K562 (cell line): ENCODE measurements around the gene PIF1. TPM values are rescaled to one million over a fixed set of nuclear protein-coding genes. Genes with fewer than 3 reads are reported as not detected.

Source experiments
- ADNP ChIP-seq: fragments of 200-800 bp; sonication (Bioruptor generic); IDR thresholded peaks from 2 replicates; pipeline ENCODE4 v1.6.1; 2016; ENCODE audit warnings: missing genetic modification characterization, missing compliant biosample characterization
- ASH1L ChIP-seq: fragments of 450-650 bp; IDR thresholded peaks from 2 replicates; pipeline ENCODE4 v1.6.1; 2018; ENCODE audit warnings: borderline replicate concordance, mild to moderate bottlenecking, low read depth; ENCODE audit not compliant: partially characterized antibody
- COPS2 ChIP-seq: fragments of 450-650 bp; conservative IDR thresholded peaks from 2 replicates; pipeline ENCODE4 v1.6.1; 2016; ENCODE audit warnings: mild to moderate bottlenecking, moderate library complexity
- EZH2 ChIP-seq: IDR thresholded peaks from 2 replicates; pipeline ENCODE4 v1.6.1; 2012; ENCODE audit warnings: low read depth, mild to moderate bottlenecking, inconsistent platforms, low read length, borderline replicate concordance
- FOXP1 ChIP-seq: sonication (generic); formaldehyde crosslinking; IDR thresholded peaks from 2 replicates; pipeline ENCODE4 v1.8.0; 2022; ENCODE audit warnings: mild to moderate bottlenecking, missing genetic modification reagents
- HOXB6 ChIP-seq: fragments of 250-450 bp; sonication (Bioruptor Pico); IDR thresholded peaks from 2 replicates; pipeline ENCODE4 v1.5.1; 2022; ENCODE audit warnings: mild to moderate bottlenecking, borderline replicate concordance
- LARP7 ChIP-seq: fragments of 450-650 bp; IDR thresholded peaks from 2 replicates; pipeline ENCODE4 v1.6.1; 2016
- MCM5 ChIP-seq: fragments of 450-650 bp; IDR thresholded peaks from 2 replicates; pipeline ENCODE4 v1.6.1; 2016; ENCODE audit warnings: low read depth
- POLR3A ChIP-seq: IDR thresholded peaks from 2 replicates; pipeline ENCODE4 v1.6.1; 2011; ENCODE audit warnings: borderline replicate concordance, mild to moderate bottlenecking, moderate library complexity; ENCODE audit not compliant: insufficient read length, insufficient read depth; ENCODE audit errors: extremely low read depth
- RBBP5 ChIP-seq: fragments of 200-600 bp; sonication (generic); IDR thresholded peaks from 2 replicates; pipeline ENCODE4 v1.6.1; 2012; ENCODE audit warnings: borderline replicate concordance, mild to moderate bottlenecking, low read length, control low read depth, inconsistent platforms; ENCODE audit not compliant: insufficient read depth, poor library complexity, severe bottlenecking
- SRSF1 ChIP-seq: fragments of 200-400 bp; formaldehyde crosslinking; IDR thresholded peaks from 2 replicates; pipeline ENCODE4 v1.6.1; 2017; ENCODE audit warnings: mild to moderate bottlenecking, low read depth, low read length, moderate library complexity
- STAG1 ChIP-seq: sonication (generic); formaldehyde crosslinking; IDR thresholded peaks from 2 replicates; pipeline ENCODE4 v1.5.0; 2020; ENCODE audit warnings: missing genetic modification reagents, borderline replicate concordance
- TEAD2 ChIP-seq: fragments of 450-650 bp; IDR thresholded peaks from 2 replicates; pipeline ENCODE4 v1.6.1; 2016; ENCODE audit warnings: missing genetic modification characterization, control low read depth, missing compliant biosample characterization
- TEAD4 ChIP-seq, 2 experiments: sonication (generic) in 1 of 2; formaldehyde crosslinking in 1 of 2; IDR thresholded peaks; 2 replicates each; pipeline versions ENCODE4 v1.6.1 to v1.8.0; 2012 to 2022; ENCODE audit warnings: borderline replicate concordance in 1 of 2, inconsistent platforms in 1 of 2, low read length in 1 of 2, mild to moderate bottlenecking in 1 of 2, missing genetic modification reagents in 1 of 2
- ZNF507 ChIP-seq: conservative IDR thresholded peaks from 2 replicates; pipeline ENCODE4 v1.6.1; 2017; ENCODE audit warnings: missing genetic modification characterization, missing compliant biosample characterization
- ZNF551 ChIP-seq: fragments of 250-450 bp; sonication (Bioruptor Pico); IDR thresholded peaks from 2 replicates; pipeline ENCODE4 v1.5.0; 2021; ENCODE audit warnings: mild to moderate bottlenecking, moderate library complexity
- ZNF780A ChIP-seq: fragments of 250-450 bp; sonication (Bioruptor Pico); IDR thresholded peaks from 2 replicates; pipeline ENCODE4 v1.5.0; 2021; ENCODE audit warnings: mild to moderate bottlenecking
- polyA plus RNA-seq, 8 experiments: library from polyadenylated mRNA; depleted of rRNA in 4 of 8; stranded (reverse) in 5 of 8; unstranded in 3 of 8; fragments of >200 nt; fragmentation: Nextera tagmentation in 2 of 8; fragmentation: Illumina TruSeq in 1 of 8; extraction: Ambion mirVana in 2 of 8; extraction: Trizol in 1 of 8; gene quantifications; 2 replicates each; pipeline versions ENCODE4 v1.2.1 to v1.2.3, GENCODE V29; 2011 to 2014; ENCODE audit warnings: inconsistent platforms in 1 of 8, missing spikeins in 1 of 8
- total RNA-seq, 7 experiments: library from RNA; depleted of rRNA in 6 of 7; stranded (reverse); fragments of >200 nt in 6 of 7; fragmentation: Illumina TruSeq in 2 of 7; extraction: Trizol in 2 of 7; gene quantifications; 2 replicates each; pipeline versions ENCODE4 v1.2.1 to v1.2.3, GENCODE V29; 2011 to 2021; ENCODE audit warnings: low replicate concordance in 1 of 7
- TF ChIP-seq, protein P1 (sequence below): fragments of 450-650 bp; IDR thresholded peaks from 2 replicates; pipeline ENCODE4 v1.6.1; 2016; ENCODE audit warnings: missing biosample characterization, missing genetic modification characterization
- TF ChIP-seq, protein P2 (sequence below): sonication (generic); formaldehyde crosslinking; IDR thresholded peaks from 2 replicates; pipeline ENCODE4 v1.5.0; 2020; ENCODE audit warnings: missing genetic modification reagents
- TF ChIP-seq, protein P3 (sequence below): fragments of 250-450 bp; sonication (Bioruptor Pico); IDR thresholded peaks from 2 replicates; pipeline ENCODE4 v1.4.0; 2020

Gene PIF1
- total and polyA plus RNA-seq, 9 of the 15 experiments (the other 6 are each of a cell fraction or from before 2014, with no cell fraction given): 1.1 to 37.9 (median 11.5) TPM

DNA sequence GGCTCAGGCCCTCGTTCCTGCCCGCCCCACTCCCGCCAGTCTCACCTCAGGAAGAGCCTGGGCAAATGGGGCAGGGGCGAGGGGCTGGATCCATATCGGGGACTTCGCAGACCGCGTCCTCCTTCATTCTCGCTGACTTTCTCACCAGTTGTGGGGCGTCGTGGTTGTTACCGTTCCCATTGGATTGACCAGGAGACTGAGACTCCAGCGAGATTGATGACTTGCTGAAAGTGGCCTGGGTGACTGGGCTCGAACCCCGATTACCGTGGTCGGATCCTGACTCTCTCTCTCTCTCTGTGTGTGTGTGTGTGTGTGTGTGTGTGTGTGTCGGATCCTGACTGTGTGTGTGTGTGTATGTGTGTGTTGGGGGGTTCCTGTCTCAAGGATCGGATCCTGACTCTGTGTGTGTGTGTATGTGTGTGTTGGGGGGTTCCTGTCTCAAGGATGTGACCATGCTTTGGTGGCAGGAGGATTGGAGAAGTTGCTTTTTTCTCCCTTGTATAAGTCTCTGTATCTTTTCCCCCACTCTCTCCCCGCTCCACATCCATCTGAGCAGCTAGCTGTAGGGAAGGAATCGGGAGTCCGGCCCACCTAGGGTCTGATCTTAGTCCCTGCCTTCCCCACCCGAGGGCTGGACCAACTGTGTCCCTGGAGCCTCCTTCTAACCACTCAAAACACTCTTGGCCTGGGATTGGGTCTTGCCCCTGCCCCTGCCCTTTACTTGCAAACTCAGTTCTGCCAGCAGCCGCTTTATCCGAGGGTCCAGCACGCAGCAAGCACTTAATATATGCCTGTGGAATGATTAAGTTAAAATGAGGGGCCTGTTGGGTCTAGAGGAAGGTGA is 16.9 kb upstream of the PIF1 start (continued):
- TF ChIP-seq RBBP5: no peak
- TF ChIP-seq ADNP (tag): 0 out of 2 replicates have a peak, but pooled peaks have one; percentile 17
- TF ChIP-seq FOXP1 (CRISPR knock-in tag): 0 out of 2 replicates have a peak, but pooled peaks have one; percentile 70
- TF ChIP-seq TEAD2 (tag): no peak
- no peak for TF ChIP-seq ZNF780A (CRISPR knock-in tag)
- TF ChIP-seq, protein P1, sequence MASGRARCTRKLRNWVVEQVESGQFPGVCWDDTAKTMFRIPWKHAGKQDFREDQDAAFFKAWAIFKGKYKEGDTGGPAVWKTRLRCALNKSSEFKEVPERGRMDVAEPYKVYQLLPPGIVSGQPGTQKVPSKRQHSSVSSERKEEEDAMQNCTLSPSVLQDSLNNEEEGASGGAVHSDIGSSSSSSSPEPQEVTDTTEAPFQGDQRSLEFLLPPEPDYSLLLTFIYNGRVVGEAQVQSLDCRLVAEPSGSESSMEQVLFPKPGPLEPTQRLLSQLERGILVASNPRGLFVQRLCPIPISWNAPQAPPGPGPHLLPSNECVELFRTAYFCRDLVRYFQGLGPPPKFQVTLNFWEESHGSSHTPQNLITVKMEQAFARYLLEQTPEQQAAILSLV (tag): no peak
- TF ChIP-seq, protein P2, sequence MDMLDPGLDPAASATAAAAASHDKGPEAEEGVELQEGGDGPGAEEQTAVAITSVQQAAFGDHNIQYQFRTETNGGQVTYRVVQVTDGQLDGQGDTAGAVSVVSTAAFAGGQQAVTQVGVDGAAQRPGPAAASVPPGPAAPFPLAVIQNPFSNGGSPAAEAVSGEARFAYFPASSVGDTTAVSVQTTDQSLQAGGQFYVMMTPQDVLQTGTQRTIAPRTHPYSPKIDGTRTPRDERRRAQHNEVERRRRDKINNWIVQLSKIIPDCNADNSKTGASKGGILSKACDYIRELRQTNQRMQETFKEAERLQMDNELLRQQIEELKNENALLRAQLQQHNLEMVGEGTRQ (CRISPR knock-in tag): no peak
- peak; percentile 45 for TF ChIP-seq ASH1L
- TF ChIP-seq MCM5: no peak
- TF ChIP-seq ZNF551: no peak
- TF ChIP-seq EZH2: no peak
- TF ChIP-seq, protein P3, sequence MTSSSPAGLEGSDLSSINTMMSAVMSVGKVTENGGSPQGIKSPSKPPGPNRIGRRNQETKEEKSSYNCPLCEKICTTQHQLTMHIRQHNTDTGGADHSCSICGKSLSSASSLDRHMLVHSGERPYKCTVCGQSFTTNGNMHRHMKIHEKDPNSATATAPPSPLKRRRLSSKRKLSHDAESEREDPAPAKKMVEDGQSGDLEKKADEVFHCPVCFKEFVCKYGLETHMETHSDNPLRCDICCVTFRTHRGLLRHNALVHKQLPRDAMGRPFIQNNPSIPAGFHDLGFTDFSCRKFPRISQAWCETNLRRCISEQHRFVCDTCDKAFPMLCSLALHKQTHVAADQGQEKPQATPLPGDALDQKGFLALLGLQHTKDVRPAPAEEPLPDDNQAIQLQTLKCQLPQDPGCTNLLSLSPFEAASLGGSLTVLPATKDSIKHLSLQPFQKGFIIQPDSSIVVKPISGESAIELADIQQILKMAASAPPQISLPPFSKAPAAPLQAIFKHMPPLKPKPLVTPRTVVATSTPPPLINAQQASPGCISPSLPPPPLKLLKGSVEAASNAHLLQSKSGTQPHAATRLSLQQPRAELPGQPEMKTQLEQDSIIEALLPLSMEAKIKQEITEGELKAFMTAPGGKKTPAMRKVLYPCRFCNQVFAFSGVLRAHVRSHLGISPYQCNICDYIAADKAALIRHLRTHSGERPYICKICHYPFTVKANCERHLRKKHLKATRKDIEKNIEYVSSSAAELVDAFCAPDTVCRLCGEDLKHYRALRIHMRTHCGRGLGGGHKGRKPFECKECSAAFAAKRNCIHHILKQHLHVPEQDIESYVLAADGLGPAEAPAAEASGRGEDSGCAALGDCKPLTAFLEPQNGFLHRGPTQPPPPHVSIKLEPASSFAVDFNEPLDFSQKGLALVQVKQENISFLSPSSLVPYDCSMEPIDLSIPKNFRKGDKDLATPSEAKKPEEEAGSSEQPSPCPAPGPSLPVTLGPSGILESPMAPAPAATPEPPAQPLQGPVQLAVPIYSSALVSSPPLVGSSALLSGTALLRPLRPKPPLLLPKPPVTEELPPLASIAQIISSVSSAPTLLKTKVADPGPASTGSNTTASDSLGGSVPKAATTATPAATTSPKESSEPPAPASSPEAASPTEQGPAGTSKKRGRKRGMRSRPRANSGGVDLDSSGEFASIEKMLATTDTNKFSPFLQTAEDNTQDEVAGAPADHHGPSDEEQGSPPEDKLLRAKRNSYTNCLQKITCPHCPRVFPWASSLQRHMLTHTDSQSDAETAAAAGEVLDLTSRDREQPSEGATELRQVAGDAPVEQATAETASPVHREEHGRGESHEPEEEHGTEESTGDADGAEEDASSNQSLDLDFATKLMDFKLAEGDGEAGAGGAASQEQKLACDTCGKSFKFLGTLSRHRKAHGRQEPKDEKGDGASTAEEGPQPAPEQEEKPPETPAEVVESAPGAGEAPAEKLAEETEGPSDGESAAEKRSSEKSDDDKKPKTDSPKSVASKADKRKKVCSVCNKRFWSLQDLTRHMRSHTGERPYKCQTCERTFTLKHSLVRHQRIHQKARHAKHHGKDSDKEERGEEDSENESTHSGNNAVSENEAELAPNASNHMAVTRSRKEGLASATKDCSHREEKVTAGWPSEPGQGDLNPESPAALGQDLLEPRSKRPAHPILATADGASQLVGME (CRISPR knock-in tag): no peak
- no peak for TF ChIP-seq SRSF1
- TF ChIP-seq LARP7: peak; percentile 77; the same call in 1 of the 2 replicates
- no peak for TF ChIP-seq STAG1
- no peak for TF ChIP-seq POLR3A
- TF ChIP-seq TEAD4 (IDR thresholded peaks at IDR 0.05; ENCODE audit: low read length): no peak
- no peak for TF ChIP-seq TEAD4 (CRISPR knock-in tag; IDR thresholded peaks at IDR 0.05; ENCODE audit: borderline replicate concordance)
- TF ChIP-seq HOXB6 (CRISPR knock-in tag): no peak
- TF ChIP-seq COPS2: no peak
- no peak for TF ChIP-seq ZNF507 (tag)
